ENCODE results near the gene LMX1B.

GRCh38 chr9:126722922-126723806 lies 109.4 kb downstream of the LMX1B start:
- TF ChIP-seq CTCF (conservative IDR thresholded peaks at IDR 0.05 in 1 of 2, IDR thresholded peaks at IDR 0.05 in 1 of 2; ENCODE audit: low read depth in 1 of 2, low read length in 2 of 2): no peak
- TF ChIP-seq EZH2 (IDR thresholded peaks at IDR 0.05; ENCODE audit: low read length, missing control alignments): peak; percentile 61
